Activated CD4-positive, CD25-positive, alpha-beta regulatory T cell treated with anti-CD3 and anti-CD28 coated beads, Interleukin-2, amount 50 U/mL, for 16 hours (primary cell): ENCODE measurements around the gene SLC12A5.

Experiments
- DNase-seq: peaks from one replicate; pipeline ENCODE4 v3.0.0-alpha.2; 2020; ENCODE audit warnings: low read depth, low spot score

SLC12A5 gene

DNA sequence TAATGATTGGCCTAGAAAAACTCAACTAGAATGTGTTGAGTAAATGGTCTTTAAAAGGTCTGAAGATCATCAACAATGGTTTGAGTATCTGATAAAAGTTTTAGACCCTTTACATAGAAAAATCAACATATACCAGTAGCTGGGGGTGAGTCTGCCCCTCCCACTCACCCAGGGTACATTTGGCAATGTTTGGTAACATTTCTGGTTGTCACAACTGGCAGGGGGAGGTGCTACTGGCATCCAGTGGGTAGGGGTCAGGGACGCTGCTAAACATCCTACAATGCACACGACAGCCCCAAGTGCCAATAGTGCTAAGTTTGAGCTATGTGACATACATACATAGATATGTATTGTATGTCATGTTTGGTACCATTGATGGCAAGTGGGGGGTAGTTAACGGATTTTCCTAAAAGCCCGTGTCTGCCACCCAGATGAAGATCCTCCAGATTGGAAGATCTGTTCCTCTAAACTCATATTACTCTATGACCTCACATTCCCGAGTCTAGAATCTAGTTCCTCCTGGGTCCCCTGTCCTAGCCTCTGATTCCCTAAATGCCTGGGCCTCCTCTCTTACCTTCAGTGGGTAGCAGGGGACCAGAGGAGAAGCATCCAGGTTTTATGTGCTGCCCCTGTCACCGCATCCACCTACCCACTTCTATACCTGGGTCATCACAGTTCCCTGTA, 22.9 kb upstream of the SLC12A5 start:
- no peak for DNase-seq

DNA sequence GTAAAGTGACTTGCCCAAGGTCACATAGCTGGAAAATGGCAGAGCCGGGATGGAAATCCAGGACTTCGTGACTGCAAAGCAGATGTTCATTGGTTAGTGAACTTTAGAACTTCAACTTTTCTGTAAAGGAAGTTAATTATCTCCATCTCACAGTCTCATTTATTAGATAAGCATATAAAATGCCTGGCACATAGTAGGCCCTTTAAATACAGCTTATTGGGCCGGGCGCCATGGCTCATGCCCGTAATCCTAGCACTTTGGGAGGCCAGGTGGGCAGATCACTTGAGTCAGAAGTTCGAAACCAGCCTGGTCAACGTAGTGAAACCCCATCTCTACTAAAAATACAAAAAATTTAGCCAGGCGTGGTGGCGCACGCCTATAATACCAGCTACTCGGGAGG, 22.1 kb upstream of the SLC12A5 start:
- DNase-seq, result no peak

DNA sequence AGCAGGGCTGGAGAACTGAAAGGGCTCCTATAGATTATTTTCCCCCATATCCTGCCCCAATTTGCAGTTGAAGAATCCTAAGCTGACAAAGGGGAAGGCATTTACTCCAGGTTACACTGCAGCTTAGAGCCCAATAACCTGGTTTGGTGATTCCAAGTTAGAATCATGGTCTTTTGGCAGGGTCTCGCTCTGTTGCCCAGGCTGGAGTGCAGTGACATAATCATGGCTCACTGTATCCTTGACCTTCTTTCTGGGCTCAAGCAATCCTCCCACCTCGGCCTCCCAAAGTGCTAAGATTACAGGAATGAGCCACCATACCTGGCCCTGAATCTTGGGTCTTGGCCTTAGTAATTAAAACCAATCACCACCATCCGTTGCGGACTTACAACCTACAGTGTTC, 21.3 kb upstream of the SLC12A5 start:
- no peak for DNase-seq

DNA sequence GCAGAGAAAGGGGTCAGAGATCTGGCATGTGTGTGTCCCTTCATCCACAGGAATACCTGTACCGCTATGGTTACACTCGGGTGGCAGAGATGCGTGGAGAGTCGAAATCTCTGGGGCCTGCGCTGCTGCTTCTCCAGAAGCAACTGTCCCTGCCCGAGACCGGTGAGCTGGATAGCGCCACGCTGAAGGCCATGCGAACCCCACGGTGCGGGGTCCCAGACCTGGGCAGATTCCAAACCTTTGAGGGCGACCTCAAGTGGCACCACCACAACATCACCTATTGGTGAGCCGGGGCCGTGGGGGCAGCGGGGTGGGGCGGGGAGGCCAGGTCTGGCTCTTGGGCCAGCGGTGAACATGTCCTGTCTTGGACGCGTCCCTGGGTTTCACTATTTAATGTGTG, 19.2 kb upstream of the SLC12A5 start:
- no peak for DNase-seq

DNA sequence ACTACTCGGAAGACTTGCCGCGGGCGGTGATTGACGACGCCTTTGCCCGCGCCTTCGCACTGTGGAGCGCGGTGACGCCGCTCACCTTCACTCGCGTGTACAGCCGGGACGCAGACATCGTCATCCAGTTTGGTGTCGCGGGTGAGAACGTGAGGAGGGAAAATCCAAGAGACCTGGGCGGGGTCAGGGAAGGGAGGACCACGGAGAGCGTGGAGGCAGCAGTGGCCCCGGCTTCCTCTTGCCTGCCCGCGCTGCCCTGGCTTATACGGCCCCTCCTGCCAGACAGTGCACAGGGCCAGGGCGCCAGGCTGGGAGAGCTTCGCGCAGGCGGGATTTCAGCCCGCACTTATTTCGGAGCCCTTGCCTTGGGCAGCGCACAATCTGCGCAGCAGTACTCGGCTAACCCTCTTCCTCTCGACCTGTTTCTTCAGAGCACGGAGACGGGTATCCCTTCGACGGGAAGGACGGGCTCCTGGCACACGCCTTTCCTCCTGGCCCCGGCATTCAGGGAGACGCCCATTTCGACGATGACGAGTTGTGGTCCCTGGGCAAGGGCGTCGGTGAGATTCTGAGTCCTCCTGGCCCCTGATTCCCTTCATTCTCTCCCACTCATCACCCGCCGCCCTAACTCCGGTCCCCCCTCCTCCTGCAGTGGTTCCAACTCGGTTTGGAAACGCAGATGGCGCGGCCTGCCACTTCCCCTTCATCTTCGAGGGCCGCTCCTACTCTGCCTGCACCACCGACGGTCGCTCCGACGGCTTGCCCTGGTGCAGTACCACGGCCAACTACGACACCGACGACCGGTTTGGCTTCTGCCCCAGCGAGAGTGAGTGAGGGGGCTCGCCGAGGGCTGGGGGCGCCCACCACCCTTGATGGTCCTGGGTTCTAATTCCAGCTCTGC, 18.3 kb upstream of the SLC12A5 start:
- DNase-seq, result no peak

DNA sequence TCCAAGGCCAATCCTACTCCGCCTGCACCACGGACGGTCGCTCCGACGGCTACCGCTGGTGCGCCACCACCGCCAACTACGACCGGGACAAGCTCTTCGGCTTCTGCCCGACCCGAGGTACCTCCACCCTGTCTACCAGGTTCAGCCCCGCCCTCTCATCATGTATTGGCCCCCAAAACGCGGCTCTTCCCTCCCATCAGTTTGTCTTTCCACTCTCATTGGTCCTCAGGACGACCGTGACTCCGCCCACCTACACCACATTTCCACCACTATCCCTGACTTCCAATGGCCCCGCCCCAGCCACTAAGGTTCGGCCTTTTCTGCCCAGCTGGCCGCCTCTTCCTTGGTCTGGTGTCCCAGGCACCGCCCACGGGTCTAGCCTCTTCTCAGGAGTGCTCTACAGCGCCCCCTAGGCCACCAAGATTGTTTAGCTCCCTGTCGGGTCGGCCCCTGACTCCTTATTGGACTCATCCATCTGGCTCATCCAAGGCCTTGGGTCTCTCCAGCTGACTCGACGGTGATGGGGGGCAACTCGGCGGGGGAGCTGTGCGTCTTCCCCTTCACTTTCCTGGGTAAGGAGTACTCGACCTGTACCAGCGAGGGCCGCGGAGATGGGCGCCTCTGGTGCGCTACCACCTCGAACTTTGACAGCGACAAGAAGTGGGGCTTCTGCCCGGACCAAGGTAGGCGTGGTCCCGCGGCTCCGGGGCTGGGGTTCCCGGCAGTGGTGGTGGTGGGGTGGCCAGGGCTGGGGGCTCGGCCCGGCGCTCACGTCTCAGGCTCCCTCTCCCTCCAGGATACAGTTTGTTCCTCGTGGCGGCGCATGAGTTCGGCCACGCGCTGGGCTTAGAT, 17.2 kb upstream of the SLC12A5 start:
- no peak for DNase-seq

DNA sequence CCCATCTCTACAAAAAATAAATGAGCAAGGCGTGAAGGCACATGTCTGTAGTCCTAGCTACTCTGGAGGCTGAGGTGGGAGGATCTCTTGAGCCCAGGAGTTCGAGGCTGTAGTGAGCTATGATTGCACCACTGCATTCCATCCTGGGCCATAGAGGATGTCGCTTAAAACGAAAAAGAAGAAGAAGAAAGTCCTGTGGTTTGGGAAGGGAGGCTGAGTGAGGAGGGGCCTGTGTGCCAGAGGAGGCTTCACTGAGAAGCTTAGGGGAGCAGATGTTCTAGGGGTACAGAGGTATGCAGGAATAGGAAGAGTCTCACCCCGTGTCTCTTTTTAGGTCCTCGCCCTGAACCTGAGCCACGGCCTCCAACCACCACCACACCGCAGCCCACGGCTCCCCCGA, 16.1 kb upstream of the SLC12A5 start:
- DNase-seq, result no peak

DNA sequence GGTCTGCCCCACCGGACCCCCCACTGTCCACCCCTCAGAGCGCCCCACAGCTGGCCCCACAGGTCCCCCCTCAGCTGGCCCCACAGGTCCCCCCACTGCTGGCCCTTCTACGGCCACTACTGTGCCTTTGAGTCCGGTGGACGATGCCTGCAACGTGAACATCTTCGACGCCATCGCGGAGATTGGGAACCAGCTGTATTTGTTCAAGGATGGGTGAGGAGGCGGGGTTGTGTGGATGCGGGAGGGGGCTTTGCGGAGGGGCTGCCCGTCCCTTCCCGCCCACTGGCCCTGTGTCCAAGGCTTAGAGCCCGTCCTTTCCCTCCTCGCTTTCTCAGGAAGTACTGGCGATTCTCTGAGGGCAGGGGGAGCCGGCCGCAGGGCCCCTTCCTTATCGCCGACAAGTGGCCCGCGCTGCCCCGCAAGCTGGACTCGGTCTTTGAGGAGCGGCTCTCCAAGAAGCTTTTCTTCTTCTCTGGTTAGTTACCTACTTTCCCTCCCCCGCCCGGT, 15.6 kb upstream of the SLC12A5 start:
- no peak for DNase-seq

DNA sequence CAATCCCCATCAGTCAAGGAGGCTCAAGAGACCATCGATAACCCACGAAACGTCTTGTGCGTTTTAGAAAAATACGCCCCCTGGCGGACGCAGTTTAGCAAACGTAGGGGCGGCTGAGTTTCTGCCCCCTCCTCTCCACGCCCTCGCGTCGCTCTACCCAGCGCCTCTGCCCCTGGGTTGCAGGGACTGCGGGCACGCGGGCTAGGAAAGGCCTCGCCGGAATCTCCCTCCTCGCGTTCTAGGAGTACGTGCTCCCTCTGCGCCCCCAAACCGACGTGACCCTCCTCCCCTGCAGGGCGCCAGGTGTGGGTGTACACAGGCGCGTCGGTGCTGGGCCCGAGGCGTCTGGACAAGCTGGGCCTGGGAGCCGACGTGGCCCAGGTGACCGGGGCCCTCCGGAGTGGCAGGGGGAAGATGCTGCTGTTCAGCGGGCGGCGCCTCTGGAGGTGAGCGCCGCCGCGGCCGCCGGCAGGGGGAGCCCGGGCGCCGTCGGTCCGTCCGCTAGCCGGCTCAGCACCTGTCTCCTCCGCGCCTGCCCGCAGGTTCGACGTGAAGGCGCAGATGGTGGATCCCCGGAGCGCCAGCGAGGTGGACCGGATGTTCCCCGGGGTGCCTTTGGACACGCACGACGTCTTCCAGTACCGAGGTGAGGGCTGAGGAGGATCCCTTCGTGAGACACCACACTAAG, 15.0 kb upstream of the SLC12A5 start:
- DNase-seq, result peak; percentile 36

DNA sequence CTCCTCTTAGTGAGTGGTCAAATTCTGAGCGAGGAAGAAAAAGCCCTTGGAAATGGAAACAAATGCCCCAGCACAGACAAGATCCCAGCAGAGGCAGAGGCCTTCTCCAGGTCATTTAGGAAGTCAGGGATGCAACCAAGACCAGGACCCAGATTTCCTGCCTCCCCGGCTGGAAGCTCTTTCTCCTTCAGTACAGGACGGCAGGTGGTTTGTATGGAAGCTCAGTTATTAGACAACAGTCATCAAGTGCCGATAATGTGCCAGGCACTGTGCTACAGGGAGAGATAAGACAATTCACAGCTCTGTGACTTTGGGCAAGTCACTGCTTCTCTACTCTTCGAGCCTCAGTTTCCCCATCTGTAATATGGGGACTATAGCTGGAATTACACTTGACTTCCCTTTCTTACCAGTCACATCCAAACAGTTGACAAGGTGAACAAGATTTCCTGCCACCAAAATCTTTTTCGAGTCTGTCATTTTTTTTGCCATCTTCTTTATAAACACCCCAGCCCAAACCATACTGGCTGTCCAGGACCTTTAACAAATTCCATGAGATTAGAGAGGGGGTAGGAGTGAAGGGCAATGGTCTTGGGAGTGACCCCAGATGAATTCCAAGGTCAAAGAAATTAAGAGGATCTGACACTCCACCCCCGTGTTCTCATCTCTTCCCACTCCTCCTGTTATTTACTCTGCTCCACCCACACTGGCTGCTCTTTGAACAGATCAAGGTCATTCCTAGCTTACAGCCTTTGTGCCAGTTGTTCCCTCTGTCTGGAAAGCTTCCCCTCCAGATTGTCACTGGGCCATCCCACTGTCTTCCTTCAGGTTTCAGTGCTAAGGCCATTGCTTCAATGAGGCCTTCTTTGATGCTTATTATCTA, 14.3 kb upstream of the SLC12A5 start:
- no peak for DNase-seq

DNA sequence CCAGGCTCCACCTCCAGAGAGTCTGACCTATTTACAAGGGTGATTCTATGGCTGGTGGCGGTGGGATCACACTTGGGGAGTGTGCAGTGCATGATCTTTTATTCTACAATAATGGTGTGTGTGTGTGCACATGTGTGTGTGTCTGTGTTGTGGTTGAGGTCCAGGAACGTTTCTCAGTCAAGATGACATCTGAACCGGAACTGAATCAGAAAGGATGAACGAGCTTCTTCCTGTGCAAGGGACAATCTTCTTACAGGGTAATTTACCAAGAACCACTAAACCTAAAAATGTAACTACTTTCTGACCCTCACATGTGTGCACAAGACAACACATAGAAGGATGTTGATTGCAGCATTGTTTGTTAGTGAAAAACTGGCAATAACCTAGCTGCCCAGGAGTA, 11.7 kb upstream of the SLC12A5 start:
- DNase-seq, result no peak

DNA sequence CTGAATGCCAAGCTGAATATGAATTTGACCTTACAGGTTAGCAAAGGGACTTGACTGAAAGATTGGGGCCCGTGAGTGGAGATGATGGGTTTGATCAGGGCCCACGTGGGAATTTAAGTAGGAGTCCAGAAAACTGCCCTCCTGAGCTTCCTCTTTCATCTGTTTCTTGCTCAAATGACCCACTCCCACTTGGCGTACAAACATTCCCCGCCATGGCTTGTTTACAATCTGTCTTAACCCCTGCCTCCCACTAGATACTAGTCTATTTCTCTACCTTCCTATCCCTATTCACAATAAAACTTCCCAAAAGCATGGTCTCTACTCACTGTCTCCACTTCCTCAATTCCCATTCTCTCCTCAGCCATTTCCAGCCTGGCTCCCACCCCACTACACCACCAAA, 10.9 kb upstream of the SLC12A5 start:
- no peak for DNase-seq

DNA sequence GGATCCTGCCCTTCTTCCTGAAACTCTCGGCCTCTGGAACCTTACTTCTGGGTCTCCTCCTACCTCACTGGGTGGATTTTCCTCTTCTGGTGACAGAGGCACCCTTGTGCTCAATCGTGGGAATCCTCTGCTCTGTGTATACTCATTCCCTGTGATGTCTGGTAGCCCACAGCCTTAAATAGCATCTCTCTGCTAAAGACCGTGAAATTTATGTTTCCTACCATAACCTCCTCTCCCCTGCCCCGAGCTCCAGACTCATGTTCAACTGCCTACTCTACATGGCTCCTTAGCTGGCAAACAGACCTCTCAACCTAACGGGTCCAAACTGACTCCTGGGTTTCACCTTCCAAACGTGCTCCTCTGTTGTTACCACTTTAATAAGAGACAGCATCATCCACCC, 10.4 kb upstream of the SLC12A5 start:
- no peak for DNase-seq

DNA sequence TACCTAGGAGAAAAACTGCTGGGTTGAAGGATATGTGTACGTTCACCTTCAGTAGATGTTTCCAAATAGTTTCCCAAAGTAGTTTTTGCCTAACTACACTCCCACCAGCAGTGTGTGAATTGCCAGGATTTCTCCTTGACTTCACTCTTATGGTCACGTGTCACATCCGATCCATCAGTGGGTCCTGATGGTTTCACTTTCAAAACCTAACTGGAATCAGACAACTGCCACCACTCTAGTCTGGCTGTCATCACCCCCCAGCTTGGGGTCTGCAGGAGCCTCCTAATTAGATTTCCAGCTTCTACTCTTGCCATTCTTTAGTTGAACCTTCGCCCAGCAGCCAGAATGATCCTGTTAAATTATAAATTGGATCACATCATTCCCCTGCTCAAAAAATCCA, 8.5 kb upstream of the SLC12A5 start:
- DNase-seq, result no peak

DNA sequence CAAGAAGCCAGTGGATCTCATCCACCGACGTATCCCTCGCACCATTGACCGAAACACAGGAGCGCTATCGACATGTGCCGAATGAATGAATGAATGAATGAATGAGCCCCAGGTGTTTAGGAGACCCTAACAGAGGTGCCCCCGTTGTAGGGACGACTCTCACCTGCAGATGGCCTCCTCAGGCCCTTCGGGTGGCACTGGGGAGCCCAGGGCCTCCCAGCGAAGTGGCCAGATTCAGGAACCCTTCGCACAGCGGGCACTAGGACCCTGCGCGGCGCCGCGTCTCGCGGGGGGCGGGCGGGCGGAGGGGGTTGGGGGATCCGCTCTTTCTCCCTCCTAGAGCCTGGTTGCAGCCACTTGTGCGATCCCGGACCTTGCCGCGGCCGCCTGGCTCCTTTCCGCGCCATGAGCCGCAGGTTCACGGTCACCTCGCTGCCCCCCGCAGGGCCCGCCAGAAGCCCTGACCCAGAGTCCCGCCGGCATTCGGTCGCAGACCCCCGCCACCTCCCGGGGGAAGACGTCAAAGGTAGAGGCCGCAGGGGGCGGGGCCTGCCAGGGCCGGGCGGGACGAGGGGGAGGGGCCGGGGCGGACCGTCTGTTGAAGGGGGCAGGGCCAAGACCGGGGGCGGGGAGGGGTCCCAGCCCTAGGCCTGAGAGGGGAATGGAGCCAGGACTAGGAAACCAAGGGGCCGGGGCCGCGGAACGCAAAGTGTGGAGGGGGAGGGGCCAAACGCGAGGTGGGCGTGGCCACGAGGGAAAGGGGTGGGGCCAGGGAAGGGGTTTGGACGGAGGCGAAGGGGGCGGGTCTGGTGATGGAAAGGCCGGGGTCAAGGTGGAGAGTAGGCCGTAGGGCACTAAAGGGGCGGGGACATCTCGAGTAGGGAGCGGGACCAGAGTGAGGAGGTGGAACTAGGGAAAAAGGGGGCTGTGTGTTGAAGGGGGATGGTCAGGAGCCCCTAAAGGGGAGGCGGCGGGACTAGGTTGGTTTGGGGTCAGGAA, 7.4 kb upstream of the SLC12A5 start:
- DNase-seq, result no peak

DNA sequence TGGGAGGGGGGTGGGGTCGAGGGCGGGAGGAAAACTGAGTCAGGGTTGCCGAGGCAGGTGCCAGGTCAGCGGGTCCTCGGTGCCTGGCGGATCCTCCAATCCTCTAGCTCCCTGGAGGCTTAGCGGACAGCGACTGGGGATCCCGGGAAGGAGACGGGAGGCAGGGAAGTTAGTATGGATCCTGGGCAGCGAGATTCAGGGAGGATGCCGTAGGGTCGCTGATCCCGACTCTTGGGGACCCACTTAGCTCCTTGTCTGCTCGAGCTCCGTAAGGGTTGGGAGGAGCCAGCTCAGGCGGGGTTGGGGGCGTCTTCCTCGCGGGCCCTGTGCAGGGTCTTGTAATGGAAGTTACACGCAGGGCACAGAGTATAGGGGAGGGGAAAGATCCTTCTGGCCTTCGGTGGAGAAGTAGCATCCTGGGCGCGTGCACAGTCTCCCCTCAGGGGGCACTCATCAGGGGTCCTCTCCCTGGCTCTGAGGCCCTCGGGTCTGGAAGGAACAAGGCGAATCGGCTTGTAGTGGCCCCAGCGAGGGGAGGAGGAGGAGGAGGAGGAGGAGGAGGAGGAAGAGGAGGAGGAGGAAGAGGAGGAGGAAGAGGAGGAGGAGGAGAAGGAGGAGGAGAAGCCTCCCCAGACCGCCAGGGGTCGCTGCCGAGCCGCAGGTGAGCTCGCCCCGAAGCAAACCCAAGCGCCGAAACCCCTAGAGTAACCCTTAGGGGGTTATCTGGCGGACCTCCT, 6.4 kb upstream of the SLC12A5 start:
- peak; percentile 59 for DNase-seq

DNA sequence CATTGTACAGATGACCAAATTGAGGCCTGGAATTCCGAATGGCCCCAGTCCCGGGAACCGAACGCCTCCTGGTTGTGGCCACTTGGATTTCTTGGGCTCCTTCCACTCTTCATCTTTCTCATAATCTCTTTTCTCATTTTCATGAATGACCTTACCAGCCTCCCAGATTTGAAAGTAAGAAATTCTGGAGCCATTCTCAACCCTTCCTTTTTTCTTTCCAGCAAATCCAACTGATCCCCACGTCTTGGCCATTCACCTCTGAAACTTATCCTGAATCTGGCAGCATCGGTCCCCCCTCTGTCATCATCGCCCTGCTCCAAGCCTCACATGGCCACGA, 5.9 kb upstream of the SLC12A5 start:
- no peak for DNase-seq

DNA sequence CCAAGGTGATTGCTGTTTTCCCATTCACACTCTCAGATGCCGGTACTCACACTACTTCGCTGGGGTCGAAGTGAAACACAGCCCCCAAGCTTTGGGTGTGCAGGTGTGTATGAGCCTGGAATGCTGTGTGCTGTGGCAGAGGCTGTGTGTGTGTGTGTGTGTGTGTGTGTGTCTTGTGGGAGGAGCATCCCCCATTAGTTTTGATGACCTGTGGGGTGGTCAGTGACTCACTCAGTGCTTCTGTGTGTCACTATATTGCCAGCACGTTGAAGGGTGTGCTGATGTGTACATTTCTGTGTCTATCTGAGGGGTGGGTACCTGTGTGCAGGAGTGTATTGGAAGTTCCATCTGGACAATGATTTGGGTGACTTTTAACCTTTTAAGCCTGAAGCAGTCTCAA, 5.0 kb upstream of the SLC12A5 start:
- no peak for DNase-seq

DNA sequence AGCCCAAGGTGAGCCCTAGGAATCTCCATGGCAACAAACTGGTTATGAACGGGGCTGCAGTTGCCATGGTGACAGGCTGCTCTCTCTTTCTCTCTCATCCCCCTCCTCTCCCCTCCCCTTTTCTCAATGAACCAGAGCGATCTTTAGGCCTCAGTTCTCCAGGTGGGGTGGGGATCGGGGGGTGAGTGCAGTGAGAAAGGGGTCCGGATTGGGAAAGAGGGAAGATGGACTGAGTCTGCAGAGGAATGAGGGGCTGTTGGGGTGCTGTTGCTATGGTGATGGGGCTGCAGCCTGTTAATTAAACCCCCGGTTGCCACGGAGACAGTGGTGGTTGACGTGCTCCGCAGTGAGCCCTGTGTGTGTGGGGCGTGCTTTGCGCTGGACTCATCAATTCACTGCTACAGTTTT, 3.6 kb upstream of the SLC12A5 start:
- no peak for DNase-seq
